Ishikawa (cell line): Measurements from ENCODE around the gene PLCH1.

Source experiments
- EP300 ChIP-seq: IDR thresholded peaks from 2 replicates; pipeline ENCODE4 v1.6.1; 2012; ENCODE audit warnings: borderline replicate concordance
- RAD21 ChIP-seq: IDR thresholded peaks from 2 replicates; pipeline ENCODE4 v1.6.1; 2012; ENCODE audit warnings: low read depth
- REST ChIP-seq: IDR thresholded peaks from 2 replicates; pipeline ENCODE4 v1.6.1; 2012; ENCODE audit warnings: low read depth, mild to moderate bottlenecking

- TF ChIP-seq REST, result no peak
- TF ChIP-seq EP300, result no peak
- no peak for TF ChIP-seq RAD21
These were observed 402.5 kb downstream of the PLCH1 start for GRCh38 chr3:155342344-155342743.
